RWPE1 (cell line): ENCODE results near the gene BOLA1.

Experiments
- CTCF ChIA-PET: fragments of 350-600 bp; sonication (Branson Sonifier 250); formaldehyde crosslinking; extraction: SDS; loops from one replicate; lab custom pipeline; 2021; lab: Yijun Ruan, JAX
- POLR2A ChIA-PET: fragments of 400-600 bp; formaldehyde crosslinking; extraction: SDS; loops from one replicate; lab custom pipeline; 2020; ENCODE audit warnings: antibody characterized with exemption; ENCODE audit not compliant: low non-redundant PET; lab: Yijun Ruan, JAX
- DNase-seq: peaks from one replicate; pipeline ENCODE4 v3.0.0; 2012; ENCODE audit warnings: low spot score
- H3K27ac ChIP-seq: fragments of 450-650 bp; 2 replicates; pipeline ENCODE4 v1.5.1; 2017
- TF ChIP-seq, protein P1 (sequence below): fragments of 450-650 bp; conservative IDR thresholded peaks from 2 replicates; pipeline ENCODE4 v1.5.1; 2017; ENCODE audit warnings: low read depth, mild to moderate bottlenecking

The BOLA1 gene

GRCh38 chr1:149888999-149889289, 10.4 kb upstream of the BOLA1 start:
- ChIA-PET CTCF (interaction anchor here (0.6 to 1.8 kb wide), 6 partner anchors 98 to 298 kb away, joined by 3 to 5 read pairs (median 3); no protein-coding TSS in a partner anchor), POLR2A (interaction anchor here (0.7 to 1.4 kb wide), 2 partner anchors 39 to 178 kb away, joined by 3 read pairs; no protein-coding TSS in a partner anchor)
- peak overlapping the region; percentile 99 for H3K27ac ChIP-seq
- TF ChIP-seq, protein P1, sequence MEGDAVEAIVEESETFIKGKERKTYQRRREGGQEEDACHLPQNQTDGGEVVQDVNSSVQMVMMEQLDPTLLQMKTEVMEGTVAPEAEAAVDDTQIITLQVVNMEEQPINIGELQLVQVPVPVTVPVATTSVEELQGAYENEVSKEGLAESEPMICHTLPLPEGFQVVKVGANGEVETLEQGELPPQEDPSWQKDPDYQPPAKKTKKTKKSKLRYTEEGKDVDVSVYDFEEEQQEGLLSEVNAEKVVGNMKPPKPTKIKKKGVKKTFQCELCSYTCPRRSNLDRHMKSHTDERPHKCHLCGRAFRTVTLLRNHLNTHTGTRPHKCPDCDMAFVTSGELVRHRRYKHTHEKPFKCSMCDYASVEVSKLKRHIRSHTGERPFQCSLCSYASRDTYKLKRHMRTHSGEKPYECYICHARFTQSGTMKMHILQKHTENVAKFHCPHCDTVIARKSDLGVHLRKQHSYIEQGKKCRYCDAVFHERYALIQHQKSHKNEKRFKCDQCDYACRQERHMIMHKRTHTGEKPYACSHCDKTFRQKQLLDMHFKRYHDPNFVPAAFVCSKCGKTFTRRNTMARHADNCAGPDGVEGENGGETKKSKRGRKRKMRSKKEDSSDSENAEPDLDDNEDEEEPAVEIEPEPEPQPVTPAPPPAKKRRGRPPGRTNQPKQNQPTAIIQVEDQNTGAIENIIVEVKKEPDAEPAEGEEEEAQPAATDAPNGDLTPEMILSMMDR, result no peak
- no peak for DNase-seq

- no peak for DNase-seq
- CTCF ChIA-PET, result interaction anchor here (0.6 kb wide), 1 partner anchor 9 kb away, joined by 3 read pairs; a partner anchor contains a TSS
- POLR2A ChIA-PET, result no interaction called here
These were observed 2.8 kb upstream of the BOLA1 start for GRCh38 chr1:149896575-149896974.

GRCh38 chr1:149903836-149904491, 4.6 kb downstream of the BOLA1 start:
- TF ChIP-seq, protein P1, result no peak
- H3K27ac ChIP-seq, result no peak overlapping the region
- ChIA-PET POLR2A (no interaction called here), CTCF (interaction anchor here (1.4 kb wide), 1 partner anchor 30 kb away, joined by 3 read pairs; no protein-coding TSS in a partner anchor)
- DNase-seq, result no peak

More at GRCh38 chr1:149896575-149896974, 2.8 kb upstream of the BOLA1 start:
- H3K27ac ChIP-seq, result no peak overlapping the region
- TF ChIP-seq, protein P1, result no peak

GRCh38 chr1:149906570-149907075, 7.3 kb downstream of the BOLA1 start:
- TF ChIP-seq, protein P1, result no peak
- no peak for DNase-seq
- ChIA-PET POLR2A (no interaction called here), CTCF (interaction anchor here (0.7 kb wide), 2 partner anchors 34 to 291 kb away, joined by 3 read pairs; no protein-coding TSS in a partner anchor)
- no peak overlapping the region for H3K27ac ChIP-seq

GRCh38 chr1:149914545-149914944, 15.2 kb downstream of the BOLA1 start:
- ChIA-PET CTCF (interaction anchor here (1.0 kb wide), 1 partner anchor 149 kb away, joined by 3 read pairs; no protein-coding TSS in a partner anchor), POLR2A (no interaction called here)
- DNase-seq, result no peak
- H3K27ac ChIP-seq, result no peak overlapping the region
- TF ChIP-seq, protein P1, result no peak

- CTCF ChIA-PET, result interaction anchor here (1.0 kb wide), 1 partner anchor 148 kb away, joined by 3 read pairs; no protein-coding TSS in a partner anchor
- peak overlapping the region; percentile 8; the same call in 1 of the 2 replicates for H3K27ac ChIP-seq
- POLR2A ChIA-PET, result no interaction called here
- TF ChIP-seq, protein P1, result no peak
- DNase-seq, result no peak
These were observed 16.2 kb downstream of the BOLA1 start for GRCh38 chr1:149915429-149916192.
